A549 (cell line): ENCODE data around the gene COPG1. TPM values are rescaled to one million over a fixed set of nuclear protein-coding genes. Genes with fewer than 3 reads are reported as not detected.

ENCODE experiments used
- ATAC-seq, 2 experiments: fragments of 200-7000 bp in 1 of 2; fragments of >200 bp in 1 of 2; cut with Nextera tagmentation in 1 of 2; cut with Tn5 transposase in 1 of 2; 3 replicates each; pipeline versions ENCODE4 v1.8.0 to v1.9.1; 2018 to 2020; ENCODE audit warnings: mild to moderate bottlenecking in 1 of 2, moderate library complexity in 1 of 2
- CTCF ChIA-PET: fragments of 300-600 bp; sonication (Branson Sonifier 250); formaldehyde crosslinking; extraction: SDS; loops from one replicate; lab custom pipeline; 2021; ENCODE audit warnings: antibody characterized with exemption, inconsistent platforms; lab: Yijun Ruan, JAX
- POLR2A ChIA-PET: fragments of 350-600 bp; formaldehyde crosslinking; extraction: SDS; loops from one replicate; lab custom pipeline; 2021; ENCODE audit warnings: antibody characterized with exemption, inconsistent platforms; lab: Yijun Ruan, JAX
- DNase-seq, 2 experiments: peaks; one replicate each; pipeline versions ENCODE4 v3.0.0 to v3.0.0-alpha.2; 2011 to 2016; ENCODE audit warnings: low read depth in 1 of 2, low spot score in 1 of 2
- FAIRE-seq: peaks from 2 replicates; lab custom pipeline; 2011; peaks lifted over from hg19 to GRCh38; lab: Jason Lieb, UNC
- H3K27ac ChIP-seq, 2 experiments: fragments of >200 bp; sonication (Bioruptor Twin); formaldehyde crosslinking; 3 replicates each; pipeline ENCODE4 v1.5.1; 2016 to 2017
- H3K4me1 ChIP-seq: fragments of >200 bp; sonication (Bioruptor Twin); formaldehyde crosslinking; 3 replicates; pipeline ENCODE4 v1.6.1; 2016
- H3K4me2 ChIP-seq: fragments of >200 bp; sonication (Bioruptor Twin); formaldehyde crosslinking; 3 replicates; pipeline ENCODE4 v1.6.1; 2016
- H3K4me3 ChIP-seq: fragments of >200 bp; sonication (Bioruptor Twin); formaldehyde crosslinking; 3 replicates; pipeline ENCODE4 v1.5.1; 2016
- H3K9me3 ChIP-seq: fragments of >200 bp; sonication (Bioruptor Twin); formaldehyde crosslinking; 3 replicates; pipeline ENCODE4 v1.6.1; 2016
- E2F6 ChIP-seq: IDR thresholded peaks from 2 replicates; pipeline ENCODE4 v1.6.1; 2012; ENCODE audit warnings: low read depth, borderline replicate concordance
- FOSB ChIP-seq: fragments of 250-450 bp; sonication (Bioruptor Pico); IDR thresholded peaks from 2 replicates; pipeline ENCODE4 v1.5.0; 2020; ENCODE audit warnings: mild to moderate bottlenecking, moderate library complexity
- JUN ChIP-seq, 2 experiments: fragments of >200 bp; sonication (Bioruptor Twin); formaldehyde crosslinking; IDR thresholded peaks; 2 replicates in 1 of 2; 3 replicates in 1 of 2; pipeline ENCODE4 v1.6.1; 2016 to 2017
- KDM5A ChIP-seq: fragments of 200-600 bp; sonication (generic); IDR thresholded peaks from 2 replicates; pipeline ENCODE4 v1.6.1; 2016; ENCODE audit warnings: antibody characterized with exemption, mild to moderate bottlenecking
- MAX ChIP-seq: IDR thresholded peaks from 2 replicates; pipeline ENCODE4 v1.6.1; 2012
- NFE2L2 ChIP-seq: fragments of 150-350 bp; conservative IDR thresholded peaks from 2 replicates; pipeline ENCODE4 v1.6.1; 2014; ENCODE audit warnings: low read length
- NR3C1 ChIP-seq: fragments of >200 bp; sonication (Bioruptor Twin); formaldehyde crosslinking; IDR thresholded peaks from 3 replicates; pipeline ENCODE4 v1.6.1; 2017
- POLR2AphosphoS2 ChIP-seq: conservative IDR thresholded peaks from 2 replicates; pipeline ENCODE4 v1.6.1; 2012; ENCODE audit warnings: low read length, improper control_type of control experiment, inconsistent platforms
- RAD21 ChIP-seq, 2 experiments: fragments of >200 bp in 1 of 2; sonication (Bioruptor Twin) in 1 of 2; formaldehyde crosslinking in 1 of 2; IDR thresholded peaks in 1 of 2; conservative IDR thresholded peaks in 1 of 2; 2 replicates in 1 of 2; 3 replicates in 1 of 2; pipeline ENCODE4 v1.6.1; 2012 to 2018; ENCODE audit warnings: inconsistent platforms in 1 of 2
- RARB ChIP-seq: fragments of 250-450 bp; sonication (Bioruptor Pico); IDR thresholded peaks from 2 replicates; pipeline ENCODE4 v1.8.0; 2021; ENCODE audit warnings: mild to moderate bottlenecking, moderate library complexity
- REST ChIP-seq: fragments of 200-600 bp; sonication (generic); IDR thresholded peaks from 2 replicates; pipeline ENCODE4 v1.6.1; 2016; ENCODE audit warnings: antibody characterized with exemption, mild to moderate bottlenecking, moderate library complexity
- RFX5 ChIP-seq: fragments of 450-650 bp; IDR thresholded peaks from 2 replicates; pipeline ENCODE4 v1.7.1; 2014; ENCODE audit warnings: antibody characterized with exemption, mild to moderate bottlenecking, moderate library complexity
- RNF2 ChIP-seq: fragments of 200-600 bp; sonication (generic); IDR thresholded peaks from 2 replicates; pipeline ENCODE4 v1.6.1; 2016; ENCODE audit warnings: low read depth, mild to moderate bottlenecking, antibody characterized with exemption, moderate library complexity, borderline replicate concordance
- ZFP36 ChIP-seq: fragments of 450-650 bp; IDR thresholded peaks from 2 replicates; pipeline ENCODE4 v1.6.1; 2014; ENCODE audit warnings: borderline replicate concordance; ENCODE audit not compliant: partially characterized antibody
- WGBS: methylation state at CpG from one replicate; pipeline ENCODE4 v1.1.6; 2017; ENCODE audit errors: missing lambda C conversion rate; 5-methylcytosine and 5-hydroxymethylcytosine counted together
- polyA plus RNA-seq, 4 experiments: library from polyadenylated mRNA; depleted of rRNA in 3 of 4; stranded (reverse); fragments of >200 nt; fragmentation: RNase III in 1 of 4; extraction: RNeasy Plus Mini Kit Qiagen cat#74134 plus additional on column Dnase treatment in 1 of 4; gene quantifications; 2 replicates in 3 of 4; 3 replicates in 1 of 4; pipeline ENCODE4 v1.2.3, GENCODE V29; 2011 to 2017

The COPG1 gene
- polyA plus RNA-seq, 2 of the 4 experiments (the other 2 are of a cell fraction), result 80.6 to 90.2 TPM

GRCh38 chr3:129314386-129315222, 65.2 kb downstream of the COPG1 start:
- Histone ChIP-seq H3K4me3 (peak overlapping the region; percentile 97), H3K27ac (peak overlapping the region; percentile 93 to 99), H3K4me1 (peaks cover 15% of the 10 kb centered on the region), H3K4me2 (peak overlapping the region; percentile 99), H3K9me3 (no peaks in the 10 kb centered on the region)
- TF ChIP-seq E2F6 (no peak), REST (0 out of 2 replicates have a peak, but pooled peaks have one; percentile 28), NFE2L2 (no peak), POLR2AphosphoS2 (0 out of 2 replicates have a peak, but pooled peaks have one; percentile 2), MAX (0 out of 2 replicates have a peak, but pooled peaks have one; percentile 18), RAD21 (conservative IDR thresholded peaks at IDR 0.05 in 1 of 2, IDR thresholded peaks at IDR 0.05 in 1 of 2) (0 out of 5 replicates have a peak, but pooled peaks of 1 of the 2 experiments have one; percentile 9), KDM5A (no peak), FOSB (CRISPR knock-in tag) (peak; percentile 16; the same call in 1 of the 2 replicates), ZFP36 (no peak), RFX5 (peak; percentile 80; the same call in 1 of the 2 replicates)
- ATAC-seq (peak in 1 of 2 experiments; percentile 60; a peak in 3 of 6 replicates), DNase-seq (peak; percentile 73 to 80), FAIRE-seq (no peak)
- ChIA-PET CTCF (interaction anchor here (0.6 to 2.4 kb wide), 7 partner anchors 9 to 153 kb away, joined by 3 to 12 read pairs (median 4); no protein-coding TSS in a partner anchor), POLR2A (interaction anchor here (1.5 to 2.2 kb wide), 2 partner anchors 35 to 261 kb away, joined by 3 to 6 read pairs; no protein-coding TSS in a partner anchor)
- 1% methylated on average over 38 of the region's 53 CpGs for WGBS

- Histone ChIP-seq H3K9me3 (no peaks in the 10 kb centered on the region), H3K4me3 (peak overlapping the region; percentile 97), H3K4me1 (peaks cover 15% of the 10 kb centered on the region), H3K27ac (peak overlapping the region; percentile 93 to 99), H3K4me2 (peak overlapping the region; percentile 99)
- CTCF ChIA-PET, result interaction anchor here (0.6 to 2.4 kb wide), 24 partner anchors 9 to 345 kb away, joined by 3 to 13 read pairs (median 4); partner anchors contain the start of gene HMCES
- FAIRE-seq, result no peak
- DNase-seq, result peak in 1 of 2 experiments; percentile 18
- POLR2A ChIA-PET, result interaction anchor here (0.6 to 2.2 kb wide), 11 partner anchors 13 to 436 kb away, joined by 3 to 8 read pairs (median 5); partner anchors contain the start of genes CNBP, IFT122 and MBD4
- ATAC-seq, result no peak
- peak in 1 of 2 experiments; percentile 48; a peak in 1 of 5 replicates for TF ChIP-seq JUN (IDR thresholded peaks at IDR 0.05)
- TF ChIP-seq RARB (CRISPR knock-in tag), result no peak
- TF ChIP-seq NR3C1, result no peak
- no peak for TF ChIP-seq RNF2
- TF ChIP-seq, all 56 proteins: peak for 1
- under 1% methylated on average over 25 of the region's 80 CpGs for WGBS
Measured at GRCh38 chr3:129315223-129315997, 66.0 kb downstream of the COPG1 start.
